ENCODE measurements around the gene NELFCD. TPM values are rescaled to one million over a fixed set of nuclear protein-coding genes. Genes with fewer than 3 reads are reported as not detected.

Gene NELFCD
- total and polyA plus RNA-seq, 2 donors (not counting 1 experiment from before 2014, with no cell fraction given), result 80.2 to 107 TPM

GRCh38 chr20:58932170-58932569 lies 48.9 kb upstream of the NELFCD start:
- CTCF ChIA-PET, result no interaction called here
- peaks cover 5% of the 10 kb centered on the region for H3K4me1 Mint-ChIP-seq
- H3K27me3 ChIP-seq (replicated peaks in 1 of 4; ENCODE audit: control extremely low read depth in 1 of 4, control insufficient read depth in 3 of 4, insufficient read depth in 4 of 4, low read length in 3 of 4), result no peaks in the 10 kb centered on the region
- no peak overlapping the region for H2AFZ ChIP-seq (ENCODE audit: insufficient read depth, low read depth, low read length, poor library complexity, severe bottlenecking)
- peaks cover 1 to 8% (median 5%) of the 10 kb centered on the region in 3 donors for H3K9me3 ChIP-seq (ENCODE audit: control extremely low read depth in 1 of 3, control insufficient read depth in 2 of 3, insufficient read depth in 1 of 3, low read length in 2 of 3)
- H3K4me1 ChIP-seq (ENCODE audit: control insufficient read depth in 2 of 2, insufficient read depth in 2 of 2, low read length in 2 of 2), result no peaks in the 10 kb centered on the region
- intact Hi-C loops (cut with micrococcal nuclease), result no loop called here
- H3K4me2 ChIP-seq (replicated peaks; ENCODE audit: low read depth, low read length, poor library complexity, severe bottlenecking), result no peak overlapping the region
- H3K27ac ChIP-seq (ENCODE audit: low read length in 2 of 2), result no peak overlapping the region
- 98% methylated on average over 4 of the region's 5 CpGs for WGBS (ENCODE audit: insufficient coverage)
- H3K27me3 Mint-ChIP-seq, result peaks cover 5% of the 10 kb centered on the region
- H4K20me1 ChIP-seq (ENCODE audit: control insufficient read depth, insufficient read depth, low read length, poor library complexity, severe bottlenecking), result no peaks in the 10 kb centered on the region
- TF ChIP-seq EZH2 (IDR thresholded peaks at IDR 0.05; ENCODE audit: borderline replicate concordance, insufficient read depth, low read depth, low read length, poor library complexity, severe bottlenecking), result no peak
- TF ChIP-seq CTCF (IDR thresholded peaks at IDR 0.05), result no peak
- H3K36me3 ChIP-seq (replicated peaks in 1 of 2; ENCODE audit: control extremely low read depth in 1 of 2, control insufficient read depth in 1 of 2, extremely low read depth in 1 of 2, insufficient read depth in 2 of 2, low read length in 1 of 2), result no peaks in the 10 kb centered on the region
- no peak for ATAC-seq (ENCODE audit: low read depth)
- POLR2A ChIA-PET, result no interaction called here
- no peaks in the 10 kb centered on the region for H3K79me2 ChIP-seq (ENCODE audit: control insufficient read depth, insufficient read depth, low read length)
- no peak overlapping the region for H3K4me3 ChIP-seq (ENCODE audit: control extremely low read depth in 1 of 5, extremely low read depth in 1 of 5, insufficient read depth in 1 of 5, low read depth in 2 of 5, low read length in 4 of 5)
- H3K9ac ChIP-seq (ENCODE audit: low read length), result no peak overlapping the region
- peaks cover 4% of the 10 kb centered on the region for H3K9me3 Mint-ChIP-seq (ENCODE audit: insufficient read depth)
- no peak overlapping the region for H3K27ac Mint-ChIP-seq
- H3K4me3 Mint-ChIP-seq, result no peak overlapping the region
- no peak for DNase-seq

GRCh38 chr20:58938078-58938477 lies 43.0 kb upstream of the NELFCD start:
- Histone ChIP-seq H4K20me1 (ENCODE audit: control insufficient read depth, insufficient read depth, low read length, poor library complexity, severe bottlenecking) (no peaks in the 10 kb centered on the region), H3K4me3 (ENCODE audit: control extremely low read depth in 1 of 5, extremely low read depth in 1 of 5, insufficient read depth in 1 of 5, low read depth in 2 of 5, low read length in 4 of 5) (peak overlapping the region in 1 of 5 experiments; percentile 10), H3K4me2 (replicated peaks; ENCODE audit: low read depth, low read length, poor library complexity, severe bottlenecking) (peak overlapping the region; percentile 38), H2AFZ (ENCODE audit: insufficient read depth, low read depth, low read length, poor library complexity, severe bottlenecking) (no peak overlapping the region), H3K79me2 (ENCODE audit: control insufficient read depth, insufficient read depth, low read length) (no peaks in the 10 kb centered on the region), H3K36me3 (replicated peaks in 1 of 2; ENCODE audit: control extremely low read depth in 1 of 2, control insufficient read depth in 1 of 2, extremely low read depth in 1 of 2, insufficient read depth in 2 of 2, low read length in 1 of 2) (no peaks in the 10 kb centered on the region), H3K27me3 (replicated peaks in 1 of 4; ENCODE audit: control extremely low read depth in 1 of 4, control insufficient read depth in 3 of 4, insufficient read depth in 4 of 4, low read length in 3 of 4) (no peaks in the 10 kb centered on the region), H3K9ac (ENCODE audit: low read length) (no peak overlapping the region), H3K4me1 (ENCODE audit: control insufficient read depth in 2 of 2, insufficient read depth in 2 of 2, low read length in 2 of 2) (peaks cover 10 to 12% of the 10 kb centered on the region in 2 donors), H3K27ac (ENCODE audit: low read length in 2 of 2) (no peak overlapping the region), H3K9me3 (ENCODE audit: control extremely low read depth in 1 of 3, control insufficient read depth in 2 of 3, insufficient read depth in 1 of 3, low read length in 2 of 3) (peaks cover 1 to 9% (median 8%) of the 10 kb centered on the region in 3 donors)
- CTCF ChIA-PET, result interaction anchor here (1.0 to 1.6 kb wide), 2 partner anchors 68 to 269 kb away, joined by 4 to 5 read pairs; no protein-coding TSS in a partner anchor
- TF ChIP-seq CTCF (IDR thresholded peaks at IDR 0.05) (no peak), EZH2 (IDR thresholded peaks at IDR 0.05; ENCODE audit: borderline replicate concordance, insufficient read depth, low read depth, low read length, poor library complexity, severe bottlenecking) (no peak)
- no peak for DNase-seq
- WGBS (ENCODE audit: insufficient coverage), result 50% methylated on average over 1 of the region's 2 CpGs
- Mint-ChIP-seq H3K4me1 (peaks cover 16% of the 10 kb centered on the region), H3K27me3 (no peaks in the 10 kb centered on the region), H3K4me3 (no peak overlapping the region), H3K27ac (no peak overlapping the region), H3K9me3 (ENCODE audit: insufficient read depth) (peaks cover 4% of the 10 kb centered on the region)
- no peak for ATAC-seq (ENCODE audit: low read depth)
- POLR2A ChIA-PET, result no interaction called here
- intact Hi-C loops (cut with micrococcal nuclease), result no loop called here
